HG03175 (cell line): ENCODE results near the gene COG5.
"Not testable (repeated sequence)": the region's sequence is repeated elsewhere in the genome, so short reads cannot be mapped to it uniquely, and the experiment has no call there.

Experiments used
- ATAC-seq: cut with Tn5 transposase; IDR thresholded peaks from one replicate; pipeline ENCODE4 v1.9.1; 2021; ENCODE audit warnings: mild to moderate bottlenecking, moderate library complexity; ENCODE audit not compliant: unreplicated experiment

COG5 gene

GRCh38 chr7:107234436-107234835 is 329.3 kb downstream of the COG5 start:
- no peak for ATAC-seq

GRCh38 chr7:107233981-107234380 is 329.7 kb downstream of the COG5 start:
- ATAC-seq = no peak

- no peak for ATAC-seq
These were observed 330.5 kb downstream of the COG5 start for GRCh38 chr7:107233174-107233573.

GRCh38 chr7:107232568-107233090 is 331.1 kb downstream of the COG5 start:
- ATAC-seq = no peak

GRCh38 chr7:107230334-107230733 is 333.4 kb downstream of the COG5 start:
- ATAC-seq = no peak

- ATAC-seq = no peak
These were observed 335.4 kb downstream of the COG5 start for GRCh38 chr7:107228291-107228690.

- no peak for ATAC-seq
These were observed 339.1 kb downstream of the COG5 start for GRCh38 chr7:107224374-107225223.

GRCh38 chr7:107220806-107221205 is 342.9 kb downstream of the COG5 start:
- not testable (repeated sequence) for ATAC-seq

- no peak for ATAC-seq
These were observed 343.4 kb downstream of the COG5 start for GRCh38 chr7:107220356-107220755.

GRCh38 chr7:107219563-107220244 is 344.0 kb downstream of the COG5 start:
- ATAC-seq = no peak

GRCh38 chr7:107213945-107214344 is 349.8 kb downstream of the COG5 start:
- ATAC-seq = no peak

GRCh38 chr7:107213193-107213788 is 350.4 kb downstream of the COG5 start:
- no peak for ATAC-seq

GRCh38 chr7:107212725-107213124 is 351.0 kb downstream of the COG5 start:
- no peak for ATAC-seq

- no peak for ATAC-seq
These were observed 353.3 kb downstream of the COG5 start for GRCh38 chr7:107210400-107210799.

- ATAC-seq = no peak
These were observed 354.2 kb downstream of the COG5 start for GRCh38 chr7:107209565-107209964.

GRCh38 chr7:107208563-107208962 is 355.2 kb downstream of the COG5 start:
- no peak for ATAC-seq

GRCh38 chr7:107208024-107208521 is 355.6 kb downstream of the COG5 start:
- no peak for ATAC-seq

GRCh38 chr7:107207459-107207858 is 356.3 kb downstream of the COG5 start:
- no peak for ATAC-seq

- ATAC-seq = no peak
These were observed 357.0 kb downstream of the COG5 start for GRCh38 chr7:107206706-107207105.

GRCh38 chr7:107206136-107206535 is 357.6 kb downstream of the COG5 start:
- no peak for ATAC-seq

- ATAC-seq = no peak
These were observed 360.1 kb downstream of the COG5 start for GRCh38 chr7:107203607-107204006.
